Body of pancreas (tissue), 4 donors: Measurements from ENCODE around the gene CHRND. TPM values are rescaled to one million over a fixed set of nuclear protein-coding genes. Genes with fewer than 3 reads are reported as not detected.

Experiments
- ATAC-seq: fragments of 150-250 bp; one replicate; pipeline ENCODE4 v1.9.1; 2016
- DNase-seq, 4 donors: peaks; one replicate each; pipeline ENCODE4 v3.0.0-alpha.2; 2019
- H3K27ac ChIP-seq, 4 donors: fragments of 200-600 bp; sonication (generic); 1 replicate in 3 of 4; 2 replicates in 1 of 4; pipeline versions ENCODE4 v1.5.1 to v1.6.1; 2016 to 2019; ENCODE audit warnings: mild to moderate bottlenecking in 1 of 4, mixed read lengths in 1 of 4, moderate library complexity in 1 of 4
- H3K27me3 ChIP-seq, 2 donors: fragments of 200-600 bp; sonication (generic); one replicate each; pipeline ENCODE4 v1.6.0; 2016; ENCODE audit warnings: mild to moderate bottlenecking in 1 of 2
- H3K36me3 ChIP-seq, 2 donors: fragments of 200-600 bp; sonication (generic); replicated peaks in 1 of 2; 2 replicates each; pipeline ENCODE4 v1.5.1; 2016; ENCODE audit warnings: low read depth in 2 of 2; ENCODE audit not compliant: insufficient read depth in 1 of 2
- H3K4me1 ChIP-seq: fragments of 200-600 bp; sonication (generic); one replicate; pipeline ENCODE4 v1.6.0; 2016
- H3K4me3 ChIP-seq, 2 donors: fragments of 200-600 bp; sonication (generic); 1 replicate in 1 of 2; 2 replicates in 1 of 2; pipeline ENCODE4 v1.5.1; 2016 to 2019
- H3K9me3 ChIP-seq, 3 donors: fragments of 200-600 bp; sonication (generic); 1 replicate in 2 of 3; 2 replicates in 1 of 3; pipeline ENCODE4 v1.5.1; 2016
- CTCF ChIP-seq, 7 experiments: fragments of 450-650 bp in 4 of 7; fragments of 200-600 bp in 3 of 7; sonication (generic) in 3 of 7; IDR thresholded peaks; one replicate each; pipeline ENCODE4 v1.5.1; 2016 to 2019; ENCODE audit warnings: antibody characterized with exemption in 7 of 7
- POLR2A ChIP-seq, 3 donors: fragments of 450-650 bp; IDR thresholded peaks; one replicate each; pipeline ENCODE4 v1.6.1; 2016; ENCODE audit warnings: antibody characterized with exemption in 3 of 3, mild to moderate bottlenecking in 2 of 3
- WGBS, 2 donors: methylation state at CpG; one replicate each; pipeline ENCODE4 v1.1.5; 2017; 5-methylcytosine and 5-hydroxymethylcytosine counted together
- intact Hi-C: fragments of 100-400 bp; cut with DNase I; formaldehyde crosslinking; loops from one replicate; pipeline ENCODE4 v1.15.1; 2023
- total RNA-seq, 2 donors: library from RNA; depleted of rRNA; stranded (reverse); fragments of >200 nt; gene quantifications; one replicate each; pipeline ENCODE4 v1.1.0, GENCODE V29; 2016

The CHRND gene
- total RNA-seq, 2 donors from 2014 or later, result not detected

DNA sequence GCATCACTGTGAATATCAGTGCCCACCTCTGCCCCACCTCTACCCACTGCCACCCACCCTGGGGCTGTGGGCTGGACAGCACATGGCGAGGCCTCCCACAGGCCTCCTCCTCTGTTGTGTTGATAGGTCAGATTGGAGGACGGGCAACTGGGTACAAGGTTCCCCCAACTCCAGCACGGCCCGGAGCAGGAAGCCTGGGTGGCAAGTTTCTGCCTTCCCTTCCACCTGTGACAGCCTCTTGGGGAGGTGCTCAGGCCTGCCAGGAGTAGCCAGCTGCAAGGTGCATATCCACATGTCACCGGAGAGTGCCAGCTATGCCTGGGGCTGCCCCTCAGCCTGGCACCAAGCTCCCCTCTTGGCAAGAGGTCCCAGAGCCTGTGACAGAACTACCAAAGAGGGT, 31.4 kb upstream of the CHRND start:
- H3K27ac ChIP-seq, result no peak overlapping the region
- no peaks in the 10 kb centered on the region for H3K36me3 ChIP-seq
- TF ChIP-seq POLR2A (IDR thresholded peaks at IDR 0.05) (no peak), CTCF (IDR thresholded peaks at IDR 0.05) (no peak)
- ATAC-seq (no peak), DNase-seq (no peak)
- intact Hi-C loops, result no loop called here
- H3K4me1 ChIP-seq, result no peaks in the 10 kb centered on the region
- no peak overlapping the region for H3K4me3 ChIP-seq
- H3K9me3 ChIP-seq, result no peaks in the 10 kb centered on the region
- WGBS, 2 donors, result 77 to 83% methylated on average over 2 of the region's 5 CpGs
- no peaks in the 10 kb centered on the region for H3K27me3 ChIP-seq

- Histone ChIP-seq H3K27ac (no peak overlapping the region), H3K36me3 (no peaks in the 10 kb centered on the region), H3K4me3 (no peak overlapping the region), H3K27me3 (no peaks in the 10 kb centered on the region), H3K4me1 (no peaks in the 10 kb centered on the region), H3K9me3 (no peaks in the 10 kb centered on the region)
- no peak for DNase-seq
- no peak for ATAC-seq
- 82 to 84% methylated on average over 7 of the region's 7 CpGs for WGBS, 2 donors
- no peak for TF ChIP-seq POLR2A (IDR thresholded peaks at IDR 0.05)
- intact Hi-C loops, result no loop called here
These were observed 30.7 kb upstream of the CHRND start for GRCh38 chr2:232495292-232495691.

GRCh38 chr2:232496501-232497270, 29.3 kb upstream of the CHRND start:
- Histone ChIP-seq H3K9me3 (no peaks in the 10 kb centered on the region), H3K4me1 (peaks cover 8% of the 10 kb centered on the region), H3K27me3 (no peaks in the 10 kb centered on the region), H3K36me3 (no peaks in the 10 kb centered on the region), H3K27ac (no peak overlapping the region), H3K4me3 (no peak overlapping the region)
- no peak for ATAC-seq
- intact Hi-C loops, result no loop called here
- 73 to 78% methylated on average over 6 to 20 of the region's 20 CpGs for WGBS, 2 donors
- TF ChIP-seq POLR2A (IDR thresholded peaks at IDR 0.05) (no peak), CTCF (IDR thresholded peaks at IDR 0.05) (no peak)
- no peak for DNase-seq

GRCh38 chr2:232497348-232497747, 28.6 kb upstream of the CHRND start:
- no peaks in the 10 kb centered on the region for H3K27me3 ChIP-seq
- no peaks in the 10 kb centered on the region for H3K9me3 ChIP-seq
- intact Hi-C loops, result no loop called here
- DNase-seq (no peak), ATAC-seq (no peak)
- no peak overlapping the region for H3K27ac ChIP-seq
- H3K36me3 ChIP-seq, result no peaks in the 10 kb centered on the region
- 83 to 91% methylated on average over 9 to 13 of the region's 13 CpGs for WGBS, 2 donors
- peaks cover 14% of the 10 kb centered on the region for H3K4me1 ChIP-seq
- H3K4me3 ChIP-seq, result no peak overlapping the region
- no peak for TF ChIP-seq CTCF (IDR thresholded peaks at IDR 0.05)
- TF ChIP-seq POLR2A (IDR thresholded peaks at IDR 0.05), result no peak

DNA sequence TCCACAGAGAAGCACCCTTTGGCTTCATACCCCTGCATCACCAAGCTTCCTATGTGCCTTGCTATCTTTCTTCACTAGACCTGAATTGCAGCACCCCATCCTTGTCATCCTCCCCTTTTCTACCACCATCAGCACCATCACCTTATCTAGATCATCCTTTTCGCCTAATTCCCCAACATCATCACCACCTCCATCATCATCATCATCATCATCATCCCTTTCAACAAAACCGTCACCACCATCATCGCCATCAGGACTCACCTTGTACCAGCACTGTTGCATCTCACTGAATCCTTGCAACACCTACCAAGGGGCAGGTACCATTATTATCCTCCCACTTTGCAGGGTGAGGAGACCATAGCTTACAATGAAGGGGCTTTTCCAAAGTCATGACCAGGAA, 27.5 kb upstream of the CHRND start:
- peaks cover 0 to 3% of the 10 kb centered on the region in 2 donors for H3K27me3 ChIP-seq
- H3K4me1 ChIP-seq, result peaks cover 22% of the 10 kb centered on the region
- H3K9me3 ChIP-seq, result no peaks in the 10 kb centered on the region
- no peak for TF ChIP-seq CTCF (IDR thresholded peaks at IDR 0.05)
- TF ChIP-seq POLR2A (IDR thresholded peaks at IDR 0.05), result no peak
- 86 to 92% methylated on average over 3 of the region's 3 CpGs for WGBS, 2 donors
- intact Hi-C loops, result no loop called here
- no peak overlapping the region for H3K27ac ChIP-seq
- DNase-seq, result no peak
- H3K36me3 ChIP-seq, result no peaks in the 10 kb centered on the region
- no peak overlapping the region for H3K4me3 ChIP-seq
- ATAC-seq, result no peak
